HG03432 (cell line): Measurements from ENCODE around the gene MTARC1.

Experiments
- ATAC-seq: cut with Tn5 transposase; IDR thresholded peaks from one replicate; pipeline ENCODE4 v1.9.1; 2021; ENCODE audit warnings: mild to moderate bottlenecking, moderate library complexity; ENCODE audit not compliant: unreplicated experiment

MTARC1 gene

DNA sequence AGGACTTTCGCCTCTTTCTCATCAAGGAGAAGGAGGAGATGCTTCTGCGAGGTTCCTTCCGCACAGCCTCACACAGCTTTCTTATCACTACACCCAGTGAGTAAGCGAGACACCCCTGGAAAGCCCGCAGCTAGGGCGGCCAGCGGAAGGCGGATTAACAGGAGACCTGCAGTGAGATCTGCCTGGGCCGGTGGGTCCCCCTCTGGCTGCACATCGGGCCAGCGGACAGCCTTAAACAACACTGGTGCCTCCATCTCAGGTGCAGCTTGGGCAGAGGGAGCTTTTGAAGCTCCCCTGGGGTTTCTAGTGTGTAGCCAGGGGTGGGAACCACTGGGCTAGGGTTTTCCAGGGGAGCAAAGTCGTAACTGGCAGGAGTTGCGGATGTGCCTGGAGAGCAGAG lies 17.5 kb upstream of the MTARC1 start:
- ATAC-seq, result no peak

GRCh38 chr1:220770245-220770913 lies 16.3 kb upstream of the MTARC1 start:
- ATAC-seq, result peak; percentile 72

DNA sequence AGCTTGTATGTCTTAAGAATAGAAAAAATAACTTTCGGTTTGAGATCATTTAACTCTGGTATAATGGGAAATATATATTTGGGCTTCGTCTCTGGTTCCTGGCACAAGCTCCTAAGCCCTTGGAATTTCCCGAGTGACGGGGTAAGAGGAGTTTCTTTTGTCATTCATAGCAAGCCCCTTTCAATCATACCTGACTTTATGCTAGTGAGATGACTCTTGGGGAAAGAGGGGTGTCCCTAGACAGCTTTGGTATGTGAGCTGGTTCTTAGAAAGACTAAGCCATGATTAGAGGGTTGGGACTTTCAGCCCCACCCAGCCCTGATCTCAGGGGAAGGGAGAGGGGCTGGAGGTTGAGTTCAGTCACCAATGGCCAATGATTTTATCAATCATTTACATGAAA lies 13.9 kb upstream of the MTARC1 start:
- ATAC-seq, result no peak

DNA sequence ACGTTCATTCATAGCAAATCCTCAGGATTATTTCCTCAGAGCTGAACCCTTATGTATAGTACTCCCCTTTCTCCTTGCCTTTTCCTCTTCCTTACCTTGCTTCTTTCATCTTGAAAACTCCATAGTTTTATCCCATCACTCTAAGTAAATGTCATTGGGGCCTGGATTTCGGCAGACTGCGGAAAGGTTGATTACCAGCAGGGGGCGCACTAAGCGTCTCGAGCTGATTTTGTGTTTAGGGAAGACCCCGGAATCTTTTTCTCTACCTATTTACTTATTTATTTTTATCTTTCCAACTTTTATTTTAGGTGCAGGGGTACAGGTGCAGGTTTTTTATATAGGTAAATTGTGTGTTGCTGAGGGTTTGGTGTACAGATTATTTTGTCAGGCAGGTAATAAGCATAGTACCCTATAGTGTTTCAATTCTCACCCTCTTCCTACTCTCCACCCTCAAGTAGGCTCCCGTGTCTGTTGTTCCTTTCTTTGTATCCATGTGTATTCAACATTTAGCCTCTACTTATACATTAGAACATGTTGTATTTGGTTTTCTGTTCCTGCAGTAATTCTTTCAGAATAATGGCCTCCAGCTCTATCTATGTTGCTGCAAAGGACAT lies 11.4 kb upstream of the MTARC1 start:
- no peak for ATAC-seq

DNA sequence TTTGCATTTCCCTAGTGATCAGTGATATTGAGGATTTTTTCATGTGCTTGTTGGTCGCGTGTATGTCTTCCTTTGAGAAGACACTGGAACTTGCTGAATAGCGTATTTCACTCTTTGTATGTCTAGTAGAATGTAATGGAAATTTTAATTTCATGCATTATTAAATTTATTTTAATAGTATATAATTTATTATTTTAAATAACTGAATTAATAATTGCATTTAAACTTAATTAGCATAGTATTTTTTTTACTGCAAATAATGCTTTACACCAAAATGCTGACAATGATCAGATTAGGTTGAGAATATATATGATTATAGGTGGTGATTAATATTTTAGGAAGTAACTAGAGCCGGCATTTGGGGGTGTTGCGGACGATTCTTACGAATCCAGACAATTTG lies 10.5 kb upstream of the MTARC1 start:
- ATAC-seq, result no peak

DNA sequence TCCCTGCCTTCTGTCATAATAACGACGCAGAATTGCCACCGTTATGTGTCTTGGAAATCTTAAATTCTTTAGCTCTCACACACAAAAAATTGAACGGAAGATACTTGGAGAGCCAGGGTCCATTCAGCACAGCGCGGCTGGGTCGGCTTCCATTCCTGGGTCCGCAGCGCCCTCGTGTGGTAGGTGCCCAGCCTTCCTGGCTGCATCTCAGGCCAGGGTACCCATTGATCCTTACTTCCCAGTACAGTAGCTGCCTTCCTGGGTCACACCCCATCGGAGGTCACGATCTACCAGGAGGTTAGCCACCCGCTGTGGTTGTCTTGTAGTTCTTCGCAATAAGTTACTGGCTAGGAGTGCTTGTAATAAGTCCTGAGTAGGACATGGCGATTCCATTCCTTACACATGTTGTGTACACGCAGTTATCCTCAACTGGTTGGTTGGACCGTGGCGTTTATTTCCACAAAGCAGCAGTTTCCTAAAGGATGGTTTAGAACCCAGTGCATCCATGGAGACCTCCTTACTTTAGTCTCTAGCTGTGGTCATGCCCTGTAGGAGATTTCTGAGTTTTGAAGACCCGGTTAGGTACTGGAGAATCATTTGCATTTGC lies 9.9 kb upstream of the MTARC1 start:
- peak; percentile 93 for ATAC-seq

GRCh38 chr1:220783453-220783852 lies 3.3 kb upstream of the MTARC1 start:
- no peak for ATAC-seq

DNA sequence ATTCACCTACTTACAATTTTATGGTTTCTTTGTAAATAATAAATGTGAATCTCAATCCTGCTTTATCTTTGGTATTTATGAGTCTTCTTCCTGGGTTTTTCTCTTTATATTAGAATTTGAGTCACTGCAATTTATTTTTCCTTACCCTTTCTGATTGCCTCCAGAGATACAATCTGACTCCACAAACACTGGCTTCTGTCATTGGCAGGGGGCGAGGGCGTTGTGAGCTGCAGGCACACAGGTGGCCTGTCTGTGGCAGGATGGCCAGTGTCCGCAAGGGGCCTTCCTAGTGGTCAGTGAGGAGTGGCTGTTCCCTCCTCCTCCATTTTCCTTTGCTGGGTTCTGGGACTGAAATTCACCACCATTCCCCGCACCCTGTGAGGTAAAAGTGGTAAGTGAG lies 2.0 kb upstream of the MTARC1 start:
- no peak for ATAC-seq

- no peak for ATAC-seq
Measured at GRCh38 chr1:220785166-220786056, 1.3 kb upstream of the MTARC1 start.

DNA sequence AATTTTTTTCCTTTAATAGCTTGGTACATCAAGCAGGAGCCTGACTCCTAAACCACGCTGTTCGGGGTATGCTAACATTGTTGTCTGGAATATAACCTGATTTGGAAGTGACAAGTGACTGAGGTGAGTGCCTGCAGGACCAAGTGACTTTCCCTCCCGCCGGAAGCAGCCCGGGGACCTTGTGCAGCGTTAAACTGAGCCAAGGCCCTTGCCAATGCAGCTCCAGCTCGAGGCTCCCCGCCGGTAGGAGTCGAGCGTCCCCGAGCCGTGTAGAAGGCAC lies 716 bp upstream of the MTARC1 start:
- ATAC-seq, result peak; percentile 16

DNA sequence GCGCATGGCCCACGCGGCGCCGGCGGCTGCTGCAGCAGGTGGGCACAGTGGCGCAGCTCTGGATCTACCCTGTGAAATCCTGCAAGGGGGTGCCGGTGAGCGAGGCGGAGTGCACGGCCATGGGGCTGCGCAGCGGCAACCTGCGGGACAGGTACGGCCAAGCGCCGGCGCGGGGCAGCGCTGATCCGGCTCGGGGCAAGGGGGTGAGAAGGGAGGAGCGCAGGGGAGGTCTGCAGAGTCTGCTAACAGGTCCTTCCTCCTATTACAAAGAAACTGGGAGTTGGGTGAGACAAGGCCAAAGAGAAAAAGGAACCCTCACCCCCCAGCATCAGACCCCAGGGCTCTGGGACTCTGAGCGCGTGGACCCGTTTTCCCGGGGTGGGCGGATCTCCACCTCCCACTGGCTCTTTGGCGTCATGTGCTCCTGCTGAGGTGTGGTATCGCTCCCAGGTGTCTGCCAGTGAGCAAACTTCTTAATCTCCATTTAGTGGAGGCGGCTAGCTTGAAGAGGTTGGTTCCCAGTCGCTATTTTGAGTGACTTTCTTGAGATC lies 431 bp downstream of the MTARC1 start:
- ATAC-seq, result no peak

GRCh38 chr1:220788900-220789299 lies 2.2 kb downstream of the MTARC1 start:
- no peak for ATAC-seq

DNA sequence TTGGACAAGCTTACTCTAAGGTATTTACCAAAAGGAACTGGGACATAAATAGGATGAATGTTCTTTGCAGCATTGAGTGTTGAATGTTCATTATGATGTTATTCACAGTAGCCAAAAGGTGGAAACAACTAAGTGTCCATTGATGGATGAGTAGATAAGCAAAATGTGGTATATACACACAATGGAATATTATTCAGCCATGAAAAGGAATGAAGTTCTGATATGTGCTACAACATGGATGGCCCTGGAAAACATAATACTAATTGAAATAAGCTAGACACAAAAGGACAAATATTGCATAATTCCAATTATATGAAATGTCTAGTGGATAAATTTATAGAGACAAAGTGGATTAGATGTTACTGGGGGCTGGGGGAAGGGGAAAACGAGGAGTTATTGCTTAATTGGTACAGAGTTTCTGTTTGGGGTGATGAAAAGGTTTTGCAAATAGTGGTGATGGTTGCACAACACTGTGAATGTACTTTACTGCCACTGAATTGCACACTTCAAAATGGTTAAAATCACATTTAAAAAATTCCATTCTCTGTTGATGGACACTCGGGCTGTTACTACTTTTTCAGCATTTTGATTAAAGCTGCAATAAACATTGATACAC lies 2.9 kb downstream of the MTARC1 start:
- ATAC-seq, result no peak

GRCh38 chr1:220791285-220791684 lies 4.6 kb downstream of the MTARC1 start:
- ATAC-seq, result no peak

DNA sequence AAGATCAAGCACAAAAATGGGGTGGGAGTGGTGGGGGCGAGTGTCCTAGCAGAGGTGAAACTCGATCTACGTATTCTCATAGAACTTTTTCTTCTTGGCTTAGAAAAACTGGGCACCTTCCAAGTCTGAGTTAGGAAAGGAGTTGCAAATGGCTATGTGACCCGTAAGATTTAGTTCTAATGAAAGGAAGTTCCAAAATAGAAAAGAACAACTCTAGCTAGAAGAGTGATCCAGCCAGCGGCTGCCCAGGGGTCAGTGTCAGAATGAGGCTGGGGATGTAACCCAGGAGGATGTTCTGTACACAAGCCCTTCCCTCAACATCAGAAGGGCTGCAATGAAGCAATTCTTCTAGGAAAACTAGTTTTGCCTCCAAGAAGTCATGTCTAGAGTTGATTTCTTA lies 5.2 kb downstream of the MTARC1 start:
- ATAC-seq, result no peak

GRCh38 chr1:220796530-220796929 lies 9.8 kb downstream of the MTARC1 start:
- no peak for ATAC-seq

DNA sequence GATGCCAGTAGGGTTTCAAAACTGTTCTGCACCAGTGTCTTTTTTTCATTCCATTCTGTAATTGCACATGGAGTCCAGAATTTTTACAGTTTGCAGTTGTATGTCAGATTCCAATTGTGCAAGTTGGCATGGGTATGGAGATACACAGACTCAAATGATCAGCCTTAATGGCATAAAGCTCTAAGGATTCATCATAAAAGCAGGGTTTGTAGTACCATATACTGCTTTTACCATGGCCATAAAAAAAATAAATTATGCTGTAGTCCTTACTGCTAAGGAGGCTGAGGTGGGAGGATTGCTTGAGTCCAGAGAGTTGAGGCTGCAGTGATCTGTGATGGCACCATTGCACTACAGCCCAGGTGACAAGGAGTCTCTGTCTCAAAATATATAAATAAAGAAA lies 10.3 kb downstream of the MTARC1 start:
- no peak for ATAC-seq

DNA sequence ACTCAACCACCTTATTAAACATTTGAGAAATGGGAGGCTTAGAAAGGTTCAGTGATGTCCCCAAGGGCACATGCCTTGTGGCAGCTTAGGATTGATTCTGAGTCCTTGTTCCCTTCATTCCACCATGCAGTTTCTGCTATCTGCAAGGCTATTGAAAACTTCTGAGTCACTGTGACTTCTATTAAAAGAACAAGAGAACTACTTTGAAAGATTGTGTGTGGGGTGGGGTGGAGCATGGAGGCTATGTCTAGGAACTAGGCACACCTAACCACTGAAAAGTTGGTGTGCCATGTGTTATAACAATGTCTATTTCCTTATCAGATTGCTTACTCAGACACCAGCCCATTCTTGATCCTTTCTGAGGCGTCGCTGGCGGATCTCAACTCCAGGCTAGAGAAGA lies 10.8 kb downstream of the MTARC1 start:
- ATAC-seq, result no peak

DNA sequence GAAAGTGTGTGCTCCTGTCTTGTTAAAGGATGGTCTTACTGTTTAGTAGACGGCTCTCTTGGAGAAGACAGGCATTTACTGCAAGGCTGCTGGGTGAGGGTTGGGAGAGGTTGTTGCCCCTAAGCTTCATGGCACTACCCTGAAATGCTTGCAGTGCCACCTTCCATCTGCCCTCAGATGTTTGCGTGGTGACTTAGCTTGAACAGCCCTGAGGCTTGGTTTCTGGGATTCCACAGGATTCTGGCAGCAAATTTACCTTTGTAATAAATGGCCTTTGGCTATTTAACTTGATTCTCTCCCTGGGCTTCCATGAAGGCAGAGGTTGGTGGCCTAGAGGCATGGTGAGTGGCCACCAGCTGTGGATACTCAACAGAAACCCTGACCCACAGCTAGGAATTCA lies 11.6 kb downstream of the MTARC1 start:
- ATAC-seq, result no peak

- no peak for ATAC-seq
Measured at GRCh38 chr1:220800262-220800661, 13.5 kb downstream of the MTARC1 start.
